PC-9 (cell line): ENCODE results near the gene ZNF732. TPM values are rescaled to one million over a fixed set of nuclear protein-coding genes. Genes with fewer than 3 reads are reported as not detected.
"Not testable (repeated sequence)": the region's sequence is repeated elsewhere in the genome, so short reads cannot be mapped to it uniquely, and the experiment has no call there.

Experiments used
- BruUV-seq: library from RNA; stranded (reverse); fragments of 400-500 nt; replicated peaks from 2 replicates; lab custom pipeline; 2021; lab: Mats Ljungman, UMichigan
- CTCF ChIA-PET: fragments of 300-600 bp; sonication (Branson Sonifier 250); formaldehyde crosslinking; loops from one replicate; lab custom pipeline; 2022; ENCODE audit warnings: antibody characterized with exemption; lab: Charles Lee
- POLR2A ChIA-PET: fragments of 300-600 bp; sonication (Branson Sonifier 250); formaldehyde crosslinking; loops from one replicate; lab custom pipeline; 2022; ENCODE audit warnings: antibody characterized with exemption; ENCODE audit not compliant: unreplicated experiment; lab: Charles Lee
- DNase-seq, 2 experiments: peaks; one replicate each; pipeline versions ENCODE4 v3.0.0 to v3.0.0-alpha.2; 2015 to 2022; ENCODE audit warnings: mixed read lengths in 1 of 2
- H2AFZ ChIP-seq: fragments of 200-600 bp; sonication (generic); 2 replicates; pipeline ENCODE4 v1.8.1; 2017; ENCODE audit warnings: antibody characterized with exemption
- H3F3A ChIP-seq: fragments of 200-600 bp; sonication (generic); 2 replicates; pipeline ENCODE4 v1.8.1; 2017; ENCODE audit warnings: antibody characterized with exemption, mild to moderate bottlenecking, low read depth; ENCODE audit not compliant: insufficient read depth
- H3K27ac ChIP-seq: fragments of 200-600 bp; sonication (generic); 2 replicates; pipeline ENCODE4 v1.6.1; 2016; ENCODE audit warnings: mixed run types
- H3K27me3 ChIP-seq: fragments of 200-600 bp; sonication (generic); 2 replicates; pipeline ENCODE4 v1.6.1; 2016; ENCODE audit warnings: low read depth, mixed run types; ENCODE audit not compliant: insufficient read depth
- H3K36me3 ChIP-seq: fragments of 200-600 bp; sonication (generic); 2 replicates; pipeline ENCODE4 v1.6.1; 2016; ENCODE audit warnings: low read depth, mixed run types
- H3K4me1 ChIP-seq: fragments of 200-600 bp; sonication (generic); replicated peaks from 2 replicates; pipeline ENCODE4 v1.6.1; 2016; ENCODE audit warnings: mixed run types; ENCODE audit not compliant: insufficient read depth
- H3K4me2 ChIP-seq: fragments of 200-600 bp; sonication (generic); 2 replicates; pipeline ENCODE4 v1.6.1; 2017; ENCODE audit warnings: mixed run types
- H3K4me3 ChIP-seq: fragments of 200-600 bp; sonication (generic); 2 replicates; pipeline ENCODE4 v1.6.1; 2016; ENCODE audit warnings: mixed run types
- H3K79me2 ChIP-seq: fragments of 200-600 bp; sonication (generic); 2 replicates; pipeline ENCODE4 v1.6.1; 2017; ENCODE audit warnings: low read depth, mixed run types
- H3K9me2 ChIP-seq: fragments of 200-600 bp; sonication (generic); 2 replicates; pipeline ENCODE4 v1.8.1; 2017; ENCODE audit warnings: mild to moderate bottlenecking; ENCODE audit not compliant: insufficient read depth
- H3K9me3 ChIP-seq: fragments of 200-600 bp; sonication (generic); 2 replicates; pipeline ENCODE4 v1.8.1; 2016; ENCODE audit warnings: low read depth; ENCODE audit not compliant: insufficient read depth
- H4K20me1 ChIP-seq: fragments of 200-600 bp; sonication (generic); 2 replicates; pipeline ENCODE4 v1.8.1; 2017; ENCODE audit not compliant: insufficient read depth
- CTCF ChIP-seq: fragments of 200-600 bp; sonication (generic); conservative IDR thresholded peaks from 2 replicates; pipeline ENCODE4 v1.6.1; 2017; ENCODE audit warnings: mixed run types, antibody characterized with exemption, mild to moderate bottlenecking, moderate library complexity
- EZH2 ChIP-seq: fragments of 200-600 bp; sonication (generic); IDR thresholded peaks from 2 replicates; pipeline ENCODE4 v1.8.0; 2017; ENCODE audit warnings: antibody characterized with exemption, low read depth
- intact Hi-C: fragments of 100-400 bp; cut with micrococcal nuclease; formaldehyde crosslinking; loops from one replicate; pipeline ENCODE4 v1.10.0; 2022; ENCODE audit not compliant: unreplicated experiment
- total RNA-seq: library from RNA; stranded (reverse); gene quantifications from 2 replicates; pipeline ENCODE4 v1.2.3, GENCODE V29; 2021

The ZNF732 gene
- total RNA-seq, 1 experiment from 2014 or later, result not detected

GRCh38 chr4:314296-314903, 9.1 kb upstream of the ZNF732 start:
- Histone ChIP-seq H2AFZ (no peak overlapping the region), H3K4me3 (no peak overlapping the region), H3K4me1 (no peaks in the 10 kb centered on the region), H3K36me3 (no peaks in the 10 kb centered on the region), H3F3A (no peaks in the 10 kb centered on the region), H3K9me2 (no peaks in the 10 kb centered on the region), H3K27me3 (no peaks in the 10 kb centered on the region), H3K27ac (no peak overlapping the region), H3K9me3 (no peaks in the 10 kb centered on the region), H3K79me2 (no peaks in the 10 kb centered on the region), H3K4me2 (no peak overlapping the region), H4K20me1 (no peaks in the 10 kb centered on the region)
- ChIA-PET POLR2A (no interaction called here), CTCF (no interaction called here)
- no peak for TF ChIP-seq CTCF
- no peak for TF ChIP-seq EZH2
- no TSS peak for BruUV-seq
- intact Hi-C loops, result no loop called here
- no peak for DNase-seq

- Histone ChIP-seq H4K20me1 (no peaks in the 10 kb centered on the region), H3F3A (no peaks in the 10 kb centered on the region), H3K4me3 (no peak overlapping the region), H3K4me1 (no peaks in the 10 kb centered on the region), H2AFZ (no peak overlapping the region), H3K27ac (no peak overlapping the region), H3K36me3 (no peaks in the 10 kb centered on the region), H3K9me3 (no peaks in the 10 kb centered on the region), H3K79me2 (no peaks in the 10 kb centered on the region), H3K4me2 (no peak overlapping the region), H3K27me3 (no peaks in the 10 kb centered on the region), H3K9me2 (no peaks in the 10 kb centered on the region)
- intact Hi-C loops, result no loop called here
- no TSS peak for BruUV-seq
- DNase-seq, result no peak
- POLR2A ChIA-PET, result no interaction called here
- no peak for TF ChIP-seq EZH2
- TF ChIP-seq CTCF, result no peak
- CTCF ChIA-PET, result no interaction called here
Observed at GRCh38 chr4:309807-310206, 4.5 kb upstream of the ZNF732 start.

- H3K36me3 ChIP-seq, result no peaks in the 10 kb centered on the region
- TF ChIP-seq EZH2, result no peak
- no peak for TF ChIP-seq CTCF
Observed at GRCh38 chr4:306551-306961, 1.3 kb upstream of the ZNF732 start.

GRCh38 chr4:304516-304915, 758 bp downstream of the ZNF732 start:
- CTCF ChIA-PET, result not testable (repeated sequence)

More at GRCh38 chr4:306551-306961, 1.3 kb upstream of the ZNF732 start:
- Histone ChIP-seq H3K9me2 (no peaks in the 10 kb centered on the region), H3K79me2 (no peaks in the 10 kb centered on the region), H3K27me3 (no peaks in the 10 kb centered on the region), H3K9me3 (no peaks in the 10 kb centered on the region), H3K4me1 (no peaks in the 10 kb centered on the region), H3K27ac (no peak overlapping the region), H3K4me3 (no peak overlapping the region), H2AFZ (no peak overlapping the region), H4K20me1 (no peaks in the 10 kb centered on the region), H3F3A (no peaks in the 10 kb centered on the region), H3K4me2 (no peak overlapping the region)
- CTCF ChIA-PET, result no interaction called here
- DNase-seq, result no peak
- POLR2A ChIA-PET, result no interaction called here
- intact Hi-C loops, result no loop called here
- no TSS peak for BruUV-seq

More at GRCh38 chr4:304516-304915, 758 bp downstream of the ZNF732 start:
- intact Hi-C loops, H3K4me1 ChIP-seq, H3K79me2 ChIP-seq, H3K9me3 ChIP-seq, H3K27me3 ChIP-seq, H3K27ac ChIP-seq, DNase-seq, H4K20me1 ChIP-seq, H3K9me2 ChIP-seq, H2AFZ ChIP-seq, H3K36me3 ChIP-seq, POLR2A ChIA-PET, H3F3A ChIP-seq, BruUV-seq, H3K4me3 ChIP-seq: not testable (repeated sequence)
- peak overlapping the region; percentile 46; the same call in 1 of the 2 replicates for H3K4me2 ChIP-seq
